Measurements from ENCODE around the gene HNRNPA0. TPM values are rescaled to one million over a fixed set of nuclear protein-coding genes. Genes with fewer than 3 reads are reported as not detected.

Gene HNRNPA0
- total and polyA plus RNA-seq, 2 of the 8 experiments (the other 6 are each of a cell fraction or from before 2014, with no cell fraction given): 22.0 to 71.3 TPM

- H4K8ac ChIP-seq (ENCODE audit: extremely low read depth, insufficient read depth, low read length): no peak overlapping the region
- H3K79me2 ChIP-seq (ENCODE audit: control insufficient read depth in 1 of 2, insufficient read depth in 2 of 2, low read length in 2 of 2): peaks cover 0 to 10% of the 10 kb centered on the region in 2 experiments; a peak in 1 of 4 replicates
- H2BK12ac ChIP-seq (ENCODE audit: low read depth, low read length): no peak overlapping the region
- H3K56ac ChIP-seq (replicated peaks; ENCODE audit: insufficient read length, low read depth, low read length): no peak overlapping the region
- POLR2A ChIA-PET (ENCODE audit: partially characterized antibody): no interaction called here
- no peak overlapping the region for H4K5ac ChIP-seq (ENCODE audit: insufficient read length, low read depth, low read length)
- no peaks in the 10 kb centered on the region for H3K79me1 ChIP-seq (ENCODE audit: low read depth, low read length)
- no peak overlapping the region for H3K14ac ChIP-seq (ENCODE audit: insufficient read length)
- no peaks in the 10 kb centered on the region for H3K27me3 ChIP-seq (replicated peaks in 1 of 4; ENCODE audit: control insufficient read depth in 3 of 4, extremely low read depth in 1 of 4, insufficient read depth in 3 of 4, low read length in 3 of 4)
- H2BK5ac ChIP-seq (ENCODE audit: low read depth, low read length): no peak overlapping the region
- H3K4me3 ChIP-seq (ENCODE audit: extremely low read depth in 1 of 4, insufficient read depth in 2 of 4, low read depth in 3 of 4, low read length in 4 of 4): no peak overlapping the region
- H3K4me2 ChIP-seq (ENCODE audit: insufficient read depth in 1 of 2, low read depth in 2 of 2, low read length in 2 of 2): no peak overlapping the region
- H2AK5ac ChIP-seq (ENCODE audit: low read depth, low read length): no peak overlapping the region
- CTCF ChIA-PET (ENCODE audit: partially characterized antibody): interaction anchor here (1.1 kb wide), 1 partner anchor 18 kb away, joined by 3 read pairs; no protein-coding TSS in a partner anchor
- peaks cover 0 to 2% (median 0%) of the 10 kb centered on the region in 4 experiments; a peak in 1 of 7 replicates for H3K4me1 ChIP-seq (replicated peaks in 1 of 4; ENCODE audit: control insufficient read depth in 3 of 4, insufficient read depth in 4 of 4, low read length in 3 of 4)
- H2BK120ac ChIP-seq (replicated peaks; ENCODE audit: low read depth, low read length): no peak overlapping the region
- H3K4ac ChIP-seq (replicated peaks; ENCODE audit: insufficient read length, low read depth, low read length): no peak overlapping the region
- H3K36me3 ChIP-seq (ENCODE audit: control insufficient read depth in 2 of 4, insufficient read depth in 4 of 4, low read length in 3 of 4): peaks cover 0 to 7% (median 0%) of the 10 kb centered on the region in 4 experiments; a peak in 3 of 8 replicates
- no peaks in the 10 kb centered on the region for H3K9me3 ChIP-seq (ENCODE audit: insufficient read depth in 2 of 2, low read depth in 1 of 2, low read length in 1 of 2)
- H3K9ac ChIP-seq (replicated peaks in 1 of 4; ENCODE audit: extremely low read depth in 1 of 4, low read depth in 3 of 4, low read length in 3 of 4): no peak overlapping the region
- no peak overlapping the region for H2BK20ac ChIP-seq (ENCODE audit: low read length)
- DNase-seq (ENCODE audit: low read depth in 1 of 2, low spot score in 2 of 2): no peak
- H3K18ac ChIP-seq (ENCODE audit: extremely low read depth, low read length): no peak overlapping the region
- H3K27ac ChIP-seq (ENCODE audit: low read depth, low read length): no peak overlapping the region; the same call in 1 of the 2 replicates
- WGBS, 2 experiments (ENCODE audit: extremely low coverage in 1 of 2, insufficient coverage in 1 of 2, insufficient read length in 1 of 2, insufficient replicate concordance in 2 of 2, low coverage in 1 of 2, low lambda C conversion rate in 2 of 2, missing lambda C conversion rate in 1 of 2): 89% methylated on average over 2 of the region's 2 CpGs; no CpG with 5 or more reads in 1 of the 2 experiments
- H4K20me1 ChIP-seq (replicated peaks in 1 of 2; ENCODE audit: control insufficient read depth in 1 of 2, insufficient read depth in 2 of 2, low read length in 2 of 2): no peaks in the 10 kb centered on the region
- FAIRE-seq: no peak
- H3K23me2 ChIP-seq (ENCODE audit: low read depth, low read length): no peaks in the 10 kb centered on the region; the same call in 1 of the 2 replicates
- no peak overlapping the region for H3K23ac ChIP-seq (ENCODE audit: insufficient read length)
- no peak overlapping the region for H2BK15ac ChIP-seq (ENCODE audit: low read length)
- H4K91ac ChIP-seq (replicated peaks; ENCODE audit: insufficient read length, low read length): no peak overlapping the region
- no peak overlapping the region for H2AFZ ChIP-seq (ENCODE audit: low read length)
- TF ChIP-seq EGR1 (IDR thresholded peaks at IDR 0.05; ENCODE audit: borderline replicate concordance, low read depth, low read length): no peak
Observed at GRCh38 chr5:137724251-137724650, 29.9 kb downstream of the HNRNPA0 start.

Measured in H1 (cell line).